Measurements from ENCODE around the gene SERTAD1. TPM values are rescaled to one million over a fixed set of nuclear protein-coding genes. Genes with fewer than 3 reads are reported as not detected.
"Not testable (repeated sequence)": the region's sequence is repeated elsewhere in the genome, so short reads cannot be mapped to it uniquely, and the experiment has no call there.

The SERTAD1 gene
- total RNA-seq, 1 donor from 2014 or later, result 13.4 TPM

DNA sequence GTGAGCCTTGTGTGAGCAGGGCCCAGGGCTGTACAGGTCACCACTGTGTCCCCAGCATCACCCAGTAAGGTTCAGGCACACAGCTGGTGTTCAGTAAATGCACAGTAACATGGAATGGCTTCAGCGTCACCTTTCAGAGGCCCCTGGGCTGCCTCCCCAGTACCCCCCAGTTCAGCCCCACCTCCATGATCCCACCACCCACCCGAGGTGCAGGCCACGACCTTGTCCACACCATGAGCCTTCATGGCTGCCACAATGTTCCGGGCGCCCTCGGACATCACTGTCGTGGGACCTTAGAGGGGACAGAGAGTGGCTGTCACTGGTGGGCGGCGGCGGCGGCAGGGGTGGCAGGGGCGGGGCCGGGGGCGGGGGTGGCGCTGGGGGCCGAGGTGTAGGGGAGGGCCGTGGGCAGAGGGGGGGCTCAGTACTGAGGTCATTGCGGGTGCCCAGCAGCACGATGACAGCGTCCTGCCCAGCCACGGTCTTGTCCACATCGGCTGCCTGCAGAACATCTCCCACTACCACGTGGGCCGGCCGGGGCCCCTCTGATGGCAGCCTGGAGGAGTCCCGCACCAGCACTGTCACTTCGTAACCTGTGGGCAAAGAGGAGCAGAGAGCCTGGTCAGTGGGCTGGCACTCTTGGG, 32.3 kb upstream of the SERTAD1 start:
- ChIA-PET CTCF (no interaction called here), POLR2A (no interaction called here)
- intact Hi-C loops (cut with micrococcal nuclease), result no loop called here
- Mint-ChIP-seq H3K27ac (no peak overlapping the region), H3K27me3 (no peaks in the 10 kb centered on the region), H3K9me3 (no peaks in the 10 kb centered on the region), H3K4me1 (peaks cover 14% of the 10 kb centered on the region), H3K36me3 (ENCODE audit: low read depth) (peaks cover 2% of the 10 kb centered on the region), H3K4me3 (no peak overlapping the region)
- no peak for TF ChIP-seq CTCF (IDR thresholded peaks at IDR 0.05)
- ATAC-seq (ENCODE audit: low read depth) (no peak), DNase-seq (no peak)

- no peak for TF ChIP-seq CTCF (IDR thresholded peaks at IDR 0.05)
- ChIA-PET CTCF (interaction anchor here (1.7 kb wide), 1 partner anchor 14 kb away, joined by 4 read pairs; no protein-coding TSS in a partner anchor), POLR2A (no interaction called here)
- Mint-ChIP-seq H3K9me3 (no peaks in the 10 kb centered on the region), H3K36me3 (ENCODE audit: low read depth) (peaks cover 2% of the 10 kb centered on the region), H3K27me3 (no peaks in the 10 kb centered on the region), H3K4me1 (peaks cover 11% of the 10 kb centered on the region), H3K27ac (no peak overlapping the region), H3K4me3 (no peak overlapping the region)
- ATAC-seq (ENCODE audit: low read depth), result no peak
- intact Hi-C loops (cut with micrococcal nuclease), result no loop called here
- DNase-seq, result no peak
Measured at GRCh38 chr19:40457048-40457447, 31.3 kb upstream of the SERTAD1 start.

DNA sequence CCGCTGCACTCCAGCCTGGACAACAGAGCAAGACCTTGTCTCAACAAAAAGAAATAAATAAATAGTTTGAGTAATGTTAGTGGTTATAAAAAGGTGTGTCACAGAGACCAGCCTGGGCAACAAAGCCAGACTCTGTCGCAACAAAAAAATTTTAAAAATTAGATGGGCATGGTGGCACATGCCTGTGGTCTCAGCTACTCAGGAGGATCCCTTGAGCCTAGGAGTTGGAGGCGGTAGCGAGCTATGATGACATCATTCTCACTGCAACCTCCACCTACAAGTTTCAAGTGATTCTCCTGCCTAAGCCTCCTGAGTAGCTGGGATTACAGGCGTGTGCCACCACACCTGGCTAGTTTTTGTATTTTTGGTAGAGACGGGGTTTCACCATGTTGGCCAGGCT, 28.2 kb upstream of the SERTAD1 start:
- H3K27ac Mint-ChIP-seq; H3K27me3 Mint-ChIP-seq; H3K36me3 Mint-ChIP-seq (ENCODE audit: low read depth); ATAC-seq (ENCODE audit: low read depth); intact Hi-C loops (cut with micrococcal nuclease); POLR2A ChIA-PET; H3K9me3 Mint-ChIP-seq; H3K4me3 Mint-ChIP-seq; DNase-seq; H3K4me1 Mint-ChIP-seq: not testable (repeated sequence)
- CTCF ChIA-PET, result interaction anchor here (1.3 to 1.7 kb wide), 2 partner anchors 10 to 34 kb away, joined by 4 to 8 read pairs; no protein-coding TSS in a partner anchor

DNA sequence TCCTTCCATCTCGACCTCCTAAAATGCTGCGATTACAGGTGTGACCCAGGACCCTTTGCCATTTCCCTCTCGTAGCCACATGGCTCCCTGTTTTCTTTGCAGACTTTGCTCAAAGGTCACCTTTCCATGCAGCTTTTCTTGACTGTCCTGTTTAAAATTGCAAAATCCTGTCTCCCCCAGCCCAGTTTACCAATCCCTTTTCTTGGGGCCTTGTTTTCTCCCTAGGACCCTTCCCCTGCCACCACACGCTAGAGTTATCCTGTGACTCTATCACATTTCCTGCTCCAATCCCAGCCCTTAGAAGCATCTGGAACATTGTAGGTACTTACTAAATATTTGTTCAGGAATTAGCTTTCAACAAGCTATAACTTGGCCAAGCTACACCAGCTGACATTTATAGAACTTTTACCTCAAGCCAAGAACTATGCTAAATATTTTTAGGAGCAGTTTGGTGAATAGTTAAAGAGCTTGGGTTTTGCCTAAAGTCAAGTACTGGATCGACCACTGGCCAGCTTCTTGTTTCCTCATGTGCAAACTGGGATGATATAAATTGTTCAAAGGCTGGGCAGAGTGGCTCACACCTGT, 27.5 kb upstream of the SERTAD1 start:
- no peaks in the 10 kb centered on the region for H3K27me3 Mint-ChIP-seq
- no peaks in the 10 kb centered on the region for H3K4me1 Mint-ChIP-seq
- CTCF ChIA-PET, result interaction anchor here (1.3 to 1.7 kb wide), 2 partner anchors 11 to 33 kb away, joined by 4 to 8 read pairs; no protein-coding TSS in a partner anchor
- no peaks in the 10 kb centered on the region for H3K9me3 Mint-ChIP-seq
- POLR2A ChIA-PET, result interaction anchor here (0.6 kb wide), 1 partner anchor 10 kb away, joined by 3 read pairs; no protein-coding TSS in a partner anchor
- intact Hi-C loops (cut with micrococcal nuclease), result no loop called here
- H3K4me3 Mint-ChIP-seq, result no peak overlapping the region
- DNase-seq (no peak), ATAC-seq (ENCODE audit: low read depth) (no peak)
- no peak overlapping the region for H3K27ac Mint-ChIP-seq
- no peak for TF ChIP-seq CTCF (IDR thresholded peaks at IDR 0.05)
- peaks cover 2% of the 10 kb centered on the region for H3K36me3 Mint-ChIP-seq (ENCODE audit: low read depth)

DNA sequence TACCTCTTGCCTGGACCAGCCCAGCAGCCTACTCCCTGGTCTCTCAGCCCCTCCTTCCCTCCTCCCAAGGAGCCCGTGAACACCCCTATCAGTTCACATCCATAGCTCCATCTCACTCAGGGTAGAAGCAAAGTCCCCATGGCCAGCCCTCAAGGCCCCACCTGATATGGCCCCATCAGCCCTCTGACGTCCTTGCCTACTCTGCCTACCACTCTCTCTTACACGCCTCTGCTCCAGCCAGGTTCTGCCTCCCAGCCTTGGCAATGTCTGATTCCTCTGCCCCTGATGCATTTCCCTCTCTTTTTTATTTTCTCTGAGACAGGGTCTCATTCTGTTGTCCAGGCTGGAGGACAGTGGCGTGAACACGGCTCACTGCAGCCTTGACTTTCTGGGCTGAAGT, 26.2 kb upstream of the SERTAD1 start:
- H3K27me3 Mint-ChIP-seq, result no peaks in the 10 kb centered on the region
- no peaks in the 10 kb centered on the region for H3K4me1 Mint-ChIP-seq
- DNase-seq (no peak), ATAC-seq (ENCODE audit: low read depth) (no peak)
- TF ChIP-seq CTCF (IDR thresholded peaks at IDR 0.05), result no peak
- peaks cover 2% of the 10 kb centered on the region for H3K36me3 Mint-ChIP-seq (ENCODE audit: low read depth)
- POLR2A ChIA-PET, result no interaction called here
- no peak overlapping the region for H3K4me3 Mint-ChIP-seq
- CTCF ChIA-PET, result no interaction called here
- intact Hi-C loops (cut with micrococcal nuclease), result no loop called here
- H3K9me3 Mint-ChIP-seq, result no peaks in the 10 kb centered on the region
- H3K27ac Mint-ChIP-seq, result no peak overlapping the region

All from activated B cell treated with CpG ODN at 0.5 μM for 24 hours (primary cell).